HG03196 (cell line): Measurements from ENCODE around the gene ZC3H11A.
"Not testable (repeated sequence)": the region's sequence is repeated elsewhere in the genome, so short reads cannot be mapped to it uniquely, and the experiment has no call there.

Experiments
- ATAC-seq: cut with Tn5 transposase; IDR thresholded peaks from one replicate; pipeline ENCODE4 v1.9.1; 2021; ENCODE audit not compliant: unreplicated experiment

Gene ZC3H11A

DNA sequence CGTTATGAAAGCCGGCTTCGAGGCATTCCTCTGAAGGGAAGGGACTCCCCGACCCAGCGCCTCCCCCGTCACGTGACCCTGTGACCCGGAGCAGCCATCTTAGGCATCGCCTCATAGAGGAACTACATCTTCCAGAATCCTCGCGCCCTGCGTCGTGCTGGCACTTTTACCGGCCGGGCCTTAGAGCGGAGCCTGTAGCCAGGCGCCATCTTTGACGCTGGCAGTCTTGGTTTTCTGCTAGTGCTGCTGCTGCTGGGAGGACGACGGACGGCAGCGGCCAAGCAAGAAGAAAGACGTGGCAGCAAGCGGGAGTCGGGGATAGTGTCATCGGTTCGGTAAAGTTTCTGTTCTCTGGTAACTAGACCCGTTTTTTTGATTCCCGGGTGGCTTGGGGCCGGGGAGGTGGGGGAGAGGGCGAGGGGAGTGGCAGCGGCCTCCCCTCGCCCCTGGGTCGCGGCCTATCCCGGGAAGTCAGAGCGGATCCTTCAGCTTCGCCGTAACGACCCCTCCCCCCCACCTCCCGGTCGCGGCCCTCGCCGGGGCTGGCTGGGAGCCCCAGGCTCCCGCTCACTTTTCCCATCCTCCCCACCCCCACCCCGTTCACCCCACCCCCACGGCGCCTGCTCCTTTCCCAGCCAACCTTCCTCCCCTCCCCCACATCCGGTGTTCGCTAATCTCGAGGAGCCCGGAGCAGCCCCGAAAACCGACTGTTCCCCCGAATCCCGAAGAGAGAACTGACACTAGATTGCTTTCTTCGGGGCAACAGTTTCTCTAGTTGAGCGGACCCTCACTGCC, at the start of gene ZC3H11A, which contains the start of gene ZBED6:
ZC3H11A (plus strand) TSS at position 183 of the 795 bp plus-strand sequence. CDS start 21,448 bp downstream, outside the sequence.
ZBED6 (plus strand) TSS at position 183 of the 795 bp plus-strand sequence. CDS start 1,900 bp downstream, outside the sequence.
- ATAC-seq: peak; percentile 98

DNA sequence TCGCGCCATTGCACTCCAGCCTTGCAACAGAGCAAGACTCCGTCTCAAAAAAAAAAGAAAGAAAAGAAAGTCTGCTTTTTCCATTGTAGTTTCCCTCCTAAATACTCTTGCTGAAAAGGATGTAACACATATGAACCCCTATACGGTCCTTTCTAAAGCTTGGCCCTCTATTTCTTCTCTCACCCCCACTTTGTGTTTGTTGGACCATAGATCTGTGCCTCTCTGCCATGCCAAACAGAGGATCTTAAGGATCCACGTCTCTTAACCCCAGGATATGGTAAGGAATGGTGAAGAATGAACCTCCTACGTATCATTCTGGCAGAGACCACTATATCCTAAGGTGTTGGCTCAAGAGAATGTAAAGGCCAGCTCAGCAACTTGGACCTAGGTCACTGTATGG, 49.1 kb upstream of the ZC3H11A start:
- ATAC-seq: no peak

GRCh38 chr1:203751051-203751450, 44.4 kb upstream of the ZC3H11A start:
- ATAC-seq: no peak

DNA sequence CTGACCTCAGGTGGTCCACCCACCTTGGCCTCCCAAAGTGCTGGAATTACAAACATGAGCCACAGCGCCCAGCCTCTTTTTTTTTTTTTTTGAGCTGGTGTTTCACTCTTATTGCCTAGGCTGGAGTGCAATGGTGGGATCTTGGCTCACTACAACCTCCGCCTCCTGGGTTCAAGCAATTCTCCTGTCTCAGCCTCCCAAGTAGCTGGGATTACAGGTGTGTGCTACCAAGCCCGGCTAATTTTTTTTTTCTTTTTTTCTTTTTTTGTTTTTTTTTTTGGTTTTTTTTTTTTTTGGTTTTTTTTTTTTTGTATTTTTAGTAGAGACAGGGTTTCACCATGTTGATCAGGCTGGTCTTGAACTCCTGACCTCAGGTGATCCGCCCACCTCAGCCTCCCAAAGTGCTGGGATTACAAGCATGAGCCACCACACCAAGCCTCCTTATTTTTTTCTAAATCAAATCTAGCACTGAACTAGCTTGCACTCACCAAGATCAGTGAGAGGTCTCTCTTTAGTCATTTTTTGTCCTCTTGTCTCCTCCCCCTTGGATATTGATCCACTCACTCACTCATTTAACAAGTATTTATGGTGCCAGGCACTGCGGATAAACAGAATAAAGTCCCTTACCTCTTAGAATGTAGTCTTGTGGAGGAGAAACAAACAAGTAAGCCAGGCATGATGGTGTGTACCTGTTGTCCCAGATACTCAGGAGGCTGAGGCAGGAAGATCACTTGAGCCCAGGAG, 43.6 kb upstream of the ZC3H11A start:
- ATAC-seq: not testable (repeated sequence)

DNA sequence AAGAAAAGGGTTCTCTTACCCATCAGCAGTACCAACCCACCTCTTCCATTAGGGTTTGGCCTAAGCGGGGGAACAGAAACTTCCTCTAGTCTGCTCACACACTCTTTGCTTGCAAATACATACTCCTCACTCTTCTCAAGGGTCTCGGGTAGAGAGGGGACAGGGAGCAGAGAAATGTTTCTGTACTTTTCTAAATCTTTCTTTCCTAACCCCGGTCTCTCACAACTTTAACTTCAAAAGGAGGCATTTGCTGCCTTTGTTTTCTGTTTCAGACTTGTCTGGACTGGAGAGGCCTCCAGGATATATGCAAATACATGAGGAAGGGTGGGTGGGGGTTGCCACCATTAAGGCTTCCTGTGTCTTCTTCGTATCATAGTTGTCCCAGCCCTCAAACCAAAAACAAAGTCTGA, 41.0 kb upstream of the ZC3H11A start:
- ATAC-seq: peak; percentile 47

DNA sequence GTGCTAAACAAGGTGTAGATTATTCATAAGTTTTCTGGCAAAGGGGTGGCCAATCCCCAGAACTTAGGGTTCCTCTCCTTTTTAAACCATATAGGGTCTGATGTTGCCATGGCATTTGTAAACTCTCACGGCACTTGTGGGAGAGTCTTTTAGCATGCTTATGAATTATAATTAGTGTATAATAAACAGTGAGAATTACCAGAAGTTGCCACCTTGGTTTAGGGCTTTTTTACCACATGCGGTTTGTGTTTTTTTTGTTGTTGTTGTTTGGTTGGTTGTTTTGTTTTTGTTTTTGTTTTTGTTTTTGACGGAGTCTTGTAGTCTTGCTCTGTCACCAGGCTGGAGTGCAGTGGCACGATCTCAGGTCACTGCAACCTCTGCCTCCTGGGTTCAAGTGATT, 39.4 kb upstream of the ZC3H11A start:
- no peak for ATAC-seq

- ATAC-seq: not testable (repeated sequence)
These were observed 36.7 kb upstream of the ZC3H11A start for GRCh38 chr1:203758749-203759148.

GRCh38 chr1:203760506-203760905, 34.9 kb upstream of the ZC3H11A start:
- no peak for ATAC-seq

- not testable (repeated sequence) for ATAC-seq
These were observed 33.5 kb upstream of the ZC3H11A start for GRCh38 chr1:203761958-203762357.

DNA sequence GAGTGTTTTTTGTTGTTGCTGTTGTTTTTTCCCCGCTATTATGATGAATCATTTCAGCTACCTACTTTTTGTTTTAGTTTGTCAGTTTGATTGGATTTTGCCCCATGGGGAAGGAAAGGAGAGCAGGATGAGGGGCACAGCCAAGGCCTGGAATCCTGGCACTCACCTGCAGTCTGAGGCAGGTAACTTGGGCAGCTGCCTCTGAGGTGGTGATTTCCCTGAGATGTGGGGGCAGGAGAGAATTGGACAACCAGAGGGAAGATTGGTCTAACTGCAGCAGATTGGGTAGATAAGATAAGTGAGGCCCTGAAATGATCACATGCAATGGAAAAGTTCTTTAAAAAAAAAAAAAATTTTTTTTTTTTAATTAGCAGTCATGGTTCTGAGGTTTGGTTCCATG, 31.9 kb upstream of the ZC3H11A start:
- no peak for ATAC-seq

DNA sequence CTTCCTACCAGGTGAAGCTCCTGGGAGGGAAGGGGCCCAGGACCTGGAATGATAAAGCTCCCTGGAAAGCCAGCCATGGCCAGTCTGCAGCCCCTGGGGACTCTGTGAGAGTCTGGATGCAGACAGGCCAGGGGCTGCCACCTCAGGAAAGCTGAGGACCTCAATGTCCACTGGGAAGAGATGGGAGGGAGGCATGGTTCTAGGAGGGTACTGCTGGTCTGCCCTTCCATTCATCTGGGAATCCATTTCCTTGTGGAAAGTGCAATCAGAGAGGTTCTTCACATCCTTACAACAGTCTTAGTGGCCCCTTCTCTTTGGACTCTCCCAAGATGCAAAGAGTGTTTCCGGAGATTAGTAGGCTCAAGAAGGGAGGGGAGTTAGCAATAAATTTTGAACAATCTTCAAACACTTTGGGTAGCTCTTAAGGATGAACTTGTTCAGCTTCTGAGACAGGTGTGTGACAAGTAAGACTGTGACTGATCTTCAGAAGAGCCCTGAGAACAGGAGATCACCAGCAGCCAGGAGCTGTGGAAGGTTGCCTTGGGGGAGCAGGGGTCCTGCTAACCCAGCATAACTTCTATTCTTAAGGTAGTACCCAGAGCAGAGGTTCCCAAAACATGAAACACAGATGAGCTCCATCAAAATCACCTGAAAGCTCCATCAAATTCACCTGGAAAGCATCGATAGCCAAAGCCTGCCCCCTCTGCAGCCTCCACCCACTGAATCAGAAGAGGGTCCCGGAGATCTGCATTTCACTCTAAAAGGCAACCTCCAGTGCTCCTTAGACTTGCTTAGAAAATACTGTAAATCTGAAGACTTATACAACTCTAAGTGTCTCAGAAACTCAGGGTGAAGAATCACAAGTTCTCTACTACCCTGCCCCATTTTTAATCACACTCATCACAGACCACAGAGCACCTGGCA, 31.1 kb upstream of the ZC3H11A start:
- no peak for ATAC-seq

- ATAC-seq: peak; percentile 87
These were observed 30.2 kb upstream of the ZC3H11A start, which contains the start of gene LAX1 for GRCh38 chr1:203765029-203765837. Gene LAX1 (plus strand): TSS chr1:203765183. CDS start chr1:203765566, 383 bp downstream.

- ATAC-seq: no peak
These were observed 27.2 kb upstream of the ZC3H11A start for GRCh38 chr1:203768256-203768655.

DNA sequence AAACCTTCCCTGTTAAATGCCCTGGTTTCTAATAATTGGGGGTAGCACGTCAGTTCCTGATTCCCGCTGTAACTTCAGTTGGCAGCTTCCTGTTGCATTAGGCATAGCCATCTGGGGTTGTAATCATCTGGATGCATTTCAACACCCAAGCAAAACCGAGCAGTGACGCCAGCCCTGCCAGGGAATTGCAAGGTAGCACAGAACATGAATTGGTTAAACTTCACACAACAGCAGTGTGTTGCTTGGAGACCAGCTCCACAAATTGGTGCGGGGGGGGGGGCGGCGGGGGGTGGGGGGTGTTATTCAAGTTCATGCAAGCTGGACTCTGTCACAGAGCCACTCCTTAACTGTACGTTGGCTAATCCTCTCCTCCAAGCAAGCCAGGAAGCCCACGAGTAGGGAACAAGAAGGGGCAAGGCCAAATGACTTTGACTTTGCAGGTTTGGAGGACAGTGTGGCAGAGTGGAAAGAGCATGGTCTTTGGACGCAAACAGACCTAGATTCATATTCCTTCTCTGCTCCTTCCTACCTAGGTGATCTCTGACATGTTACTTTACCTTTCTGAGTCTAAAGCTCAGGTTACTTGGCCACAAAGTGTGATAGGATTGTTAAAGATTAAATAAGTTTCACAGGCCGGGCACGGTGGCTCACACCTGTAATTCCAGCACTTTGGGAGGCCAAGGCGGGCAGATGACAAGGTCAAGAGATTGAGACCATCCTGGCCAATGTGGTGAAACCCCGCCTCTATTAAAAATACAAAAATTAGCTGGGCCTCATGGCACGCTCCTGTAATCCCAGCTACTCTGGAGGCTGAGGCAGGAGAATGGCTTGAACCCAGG, 25.7 kb upstream of the ZC3H11A start:
- no peak for ATAC-seq

DNA sequence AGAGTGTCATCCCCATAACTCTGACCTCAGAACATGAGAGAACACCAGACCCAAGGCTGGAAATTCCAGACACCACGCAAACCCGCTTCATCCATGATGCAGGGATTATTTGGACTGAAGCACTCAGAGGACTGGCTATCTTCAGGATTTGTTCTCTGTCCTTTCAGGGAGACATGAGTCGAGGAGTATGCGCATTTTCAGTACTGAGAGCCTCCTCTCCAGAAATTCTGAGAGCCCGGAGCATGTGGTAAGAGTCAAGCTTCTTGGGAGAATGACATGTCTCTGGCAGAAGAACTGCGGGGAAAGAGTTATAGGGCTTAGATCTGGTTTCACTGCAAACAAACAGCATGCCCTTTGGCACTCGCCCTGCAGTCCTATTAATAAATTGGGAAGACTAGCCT, 23.5 kb upstream of the ZC3H11A start:
- ATAC-seq: no peak

DNA sequence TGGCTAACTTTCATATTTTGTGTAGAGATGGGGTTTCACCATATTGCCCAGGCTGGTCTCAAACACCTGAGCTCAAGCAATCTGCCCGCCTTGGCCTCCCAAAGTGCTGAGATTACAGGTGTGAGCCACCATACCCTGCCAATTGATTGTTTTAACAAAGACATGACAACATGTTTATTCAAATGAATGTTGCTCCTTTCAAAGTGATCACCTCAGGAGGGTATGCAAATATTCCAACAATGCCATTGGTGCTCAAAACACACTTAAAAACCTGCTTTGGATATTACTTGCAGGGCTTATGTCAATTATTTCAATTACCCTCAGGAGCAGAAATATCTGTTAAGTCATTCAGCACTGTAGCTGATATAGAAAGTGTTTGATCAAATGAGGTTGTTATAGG, 22.6 kb upstream of the ZC3H11A start:
- ATAC-seq: no peak

DNA sequence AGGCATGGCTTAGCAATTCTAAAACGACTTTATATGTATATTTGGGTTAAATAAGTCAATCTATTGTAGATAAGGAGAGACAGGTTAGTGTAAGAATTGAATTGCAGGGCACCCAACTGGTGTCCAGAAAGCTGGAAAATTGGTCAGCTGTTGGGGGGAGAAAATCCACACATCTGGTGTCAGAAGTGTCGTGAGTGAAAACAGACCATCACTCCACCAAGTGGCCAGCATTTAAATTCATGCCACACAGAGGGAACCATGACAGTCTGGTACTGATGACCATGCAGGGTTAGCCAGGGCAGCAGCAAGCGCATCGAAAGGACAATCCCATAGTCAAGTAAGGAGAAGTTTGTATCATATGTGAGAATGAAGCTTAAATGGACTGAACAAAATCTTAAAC, 18.8 kb upstream of the ZC3H11A start:
- no peak for ATAC-seq

DNA sequence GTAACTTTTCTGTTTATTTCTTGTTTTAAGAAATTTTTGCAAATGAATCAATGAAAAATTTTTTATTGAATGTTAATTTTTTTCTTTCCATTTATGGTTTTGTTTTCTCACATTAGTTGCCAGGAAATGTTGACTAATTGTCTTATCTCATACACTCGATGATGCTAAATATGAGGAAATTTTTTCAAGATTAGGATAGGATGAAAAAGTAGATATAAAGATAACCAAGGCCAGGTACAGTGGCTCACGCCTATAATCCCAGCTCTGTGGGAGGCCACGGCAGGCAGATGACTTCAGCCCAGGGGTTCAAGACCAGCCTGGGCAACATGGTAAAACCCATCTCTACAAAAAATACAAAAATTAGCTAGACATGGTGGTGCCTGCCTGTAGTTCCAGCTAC, 17.8 kb upstream of the ZC3H11A start:
- no peak for ATAC-seq

DNA sequence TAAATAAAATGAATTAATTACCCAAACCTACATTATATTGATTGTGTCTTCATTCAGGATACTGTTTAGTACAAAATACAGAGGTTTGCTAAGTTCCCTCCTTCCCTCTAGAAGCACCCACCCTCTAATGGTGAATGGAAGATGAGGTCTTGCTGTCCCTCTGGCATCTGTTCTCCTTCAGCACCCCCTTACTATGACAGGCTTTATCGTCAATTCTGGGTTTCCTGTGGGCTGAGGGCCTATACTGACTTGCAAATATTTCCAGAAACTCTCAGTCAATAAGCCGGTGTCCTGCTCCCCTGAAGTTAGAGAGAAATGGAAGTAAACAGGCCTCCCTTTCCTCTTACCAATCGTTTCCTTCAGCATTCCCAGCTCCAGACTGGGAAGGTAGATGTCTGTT, 17.3 kb upstream of the ZC3H11A start:
- ATAC-seq: no peak
